ENCODE data around the gene CHPF. TPM values are rescaled to one million over a fixed set of nuclear protein-coding genes. Genes with fewer than 3 reads are reported as not detected.

The CHPF gene
- total and polyA plus RNA-seq, 2 donors (not counting 1 experiment from before 2014, with no cell fraction given) = 35.8 to 58.8 TPM

DNA sequence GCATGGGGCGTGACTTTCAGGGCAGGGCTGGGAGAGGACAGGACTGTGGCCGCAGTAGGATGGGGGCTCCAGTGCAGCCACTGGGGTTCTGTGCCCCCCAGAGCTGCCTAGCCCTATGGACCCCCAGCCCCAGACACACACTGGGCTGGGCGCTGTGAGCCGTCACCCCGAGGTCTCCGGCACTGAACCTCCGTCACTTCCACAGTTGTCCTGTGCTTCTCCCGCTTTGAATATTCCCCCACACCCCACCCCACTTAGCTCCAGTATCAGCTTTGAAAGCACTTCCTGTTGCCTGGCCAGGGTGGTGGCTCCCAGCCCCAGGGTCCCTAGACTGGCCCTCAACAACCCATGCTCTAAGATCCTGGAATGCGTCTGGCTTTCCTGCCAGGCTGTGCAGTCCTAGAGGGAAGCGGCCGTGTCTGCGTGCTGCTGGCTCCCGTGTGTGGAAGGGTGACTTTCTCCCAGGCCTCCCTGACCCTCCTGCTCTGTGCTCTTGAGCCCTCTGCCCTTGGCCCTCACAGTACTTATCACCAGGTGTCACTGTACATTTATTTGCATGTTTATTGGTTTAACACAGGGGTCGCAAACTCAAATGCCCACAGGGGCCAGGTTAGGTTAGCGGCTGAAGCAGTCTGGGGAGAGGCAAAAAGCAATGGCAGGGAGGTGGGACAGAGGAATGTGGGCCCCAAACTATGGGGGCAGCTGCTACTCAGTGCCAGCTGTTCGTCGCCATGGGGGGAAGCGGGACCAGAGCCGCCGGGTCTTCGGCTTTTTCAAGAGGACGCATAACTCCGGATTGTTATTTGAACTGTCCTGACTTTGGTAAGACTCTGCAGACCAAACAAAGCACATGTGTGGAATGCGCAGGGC is 17.8 kb upstream of the CHPF start:
- TF ChIP-seq, protein P1, sequence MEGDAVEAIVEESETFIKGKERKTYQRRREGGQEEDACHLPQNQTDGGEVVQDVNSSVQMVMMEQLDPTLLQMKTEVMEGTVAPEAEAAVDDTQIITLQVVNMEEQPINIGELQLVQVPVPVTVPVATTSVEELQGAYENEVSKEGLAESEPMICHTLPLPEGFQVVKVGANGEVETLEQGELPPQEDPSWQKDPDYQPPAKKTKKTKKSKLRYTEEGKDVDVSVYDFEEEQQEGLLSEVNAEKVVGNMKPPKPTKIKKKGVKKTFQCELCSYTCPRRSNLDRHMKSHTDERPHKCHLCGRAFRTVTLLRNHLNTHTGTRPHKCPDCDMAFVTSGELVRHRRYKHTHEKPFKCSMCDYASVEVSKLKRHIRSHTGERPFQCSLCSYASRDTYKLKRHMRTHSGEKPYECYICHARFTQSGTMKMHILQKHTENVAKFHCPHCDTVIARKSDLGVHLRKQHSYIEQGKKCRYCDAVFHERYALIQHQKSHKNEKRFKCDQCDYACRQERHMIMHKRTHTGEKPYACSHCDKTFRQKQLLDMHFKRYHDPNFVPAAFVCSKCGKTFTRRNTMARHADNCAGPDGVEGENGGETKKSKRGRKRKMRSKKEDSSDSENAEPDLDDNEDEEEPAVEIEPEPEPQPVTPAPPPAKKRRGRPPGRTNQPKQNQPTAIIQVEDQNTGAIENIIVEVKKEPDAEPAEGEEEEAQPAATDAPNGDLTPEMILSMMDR (conservative IDR thresholded peaks at IDR 0.05 in 1 of 2, IDR thresholded peaks at IDR 0.05 in 1 of 2; ENCODE audit: low read depth in 1 of 2, low read length in 2 of 2) = no peak
- TF ChIP-seq EZH2 (IDR thresholded peaks at IDR 0.05; ENCODE audit: low read length, missing control alignments) = no peak
- no peaks in the 10 kb centered on the region for H3K36me3 ChIP-seq (ENCODE audit: control insufficient read depth, insufficient read depth, low read length)
- no peak overlapping the region for H3K4me3 ChIP-seq (replicated peaks in 1 of 4; ENCODE audit: control extremely low read depth in 1 of 4, insufficient read depth in 1 of 4, low read depth in 3 of 4, low read length in 4 of 4)
- DNase-seq (ENCODE audit: low read depth in 2 of 2) = no peak
- no peaks in the 10 kb centered on the region for H3K79me2 ChIP-seq (ENCODE audit: control insufficient read depth, insufficient read depth, low read length)
- H3K27ac ChIP-seq (ENCODE audit: insufficient read depth, low read length) = no peak overlapping the region
- no peak overlapping the region for H3K9ac ChIP-seq (ENCODE audit: insufficient read depth, low read length)
- H3K9me3 ChIP-seq (ENCODE audit: control insufficient read depth, insufficient read depth, low read depth, low read length) = no peaks in the 10 kb centered on the region
- no peaks in the 10 kb centered on the region for H4K20me1 ChIP-seq (ENCODE audit: control insufficient read depth, extremely low read depth, insufficient read depth, low read length)
- H2AFZ ChIP-seq (ENCODE audit: low read length) = no peak overlapping the region
- no peaks in the 10 kb centered on the region for H3K27me3 ChIP-seq (ENCODE audit: control insufficient read depth, insufficient read depth, low read length)
- H3K4me2 ChIP-seq (ENCODE audit: extremely low read depth, insufficient read depth, low read length) = no peak overlapping the region
- no peaks in the 10 kb centered on the region for H3K4me1 ChIP-seq (ENCODE audit: control insufficient read depth, extremely low read depth, insufficient read depth, low read length)

- H3K4me3 ChIP-seq (replicated peaks in 1 of 4; ENCODE audit: control extremely low read depth in 1 of 4, insufficient read depth in 1 of 4, low read depth in 3 of 4, low read length in 4 of 4) = no peak overlapping the region
- TF ChIP-seq, protein P1 (conservative IDR thresholded peaks at IDR 0.05 in 1 of 2, IDR thresholded peaks at IDR 0.05 in 1 of 2; ENCODE audit: low read depth in 1 of 2, low read length in 2 of 2) = peak in 1 of 2 donors; percentile 9
- no peak for TF ChIP-seq EZH2 (IDR thresholded peaks at IDR 0.05; ENCODE audit: low read length, missing control alignments)
- no peaks in the 10 kb centered on the region for H3K27me3 ChIP-seq (ENCODE audit: control insufficient read depth, insufficient read depth, low read length)
- no peaks in the 10 kb centered on the region for H3K4me1 ChIP-seq (ENCODE audit: control insufficient read depth, extremely low read depth, insufficient read depth, low read length)
- no peak overlapping the region for H3K9ac ChIP-seq (ENCODE audit: insufficient read depth, low read length)
- H3K4me2 ChIP-seq (ENCODE audit: extremely low read depth, insufficient read depth, low read length) = no peak overlapping the region
- DNase-seq (ENCODE audit: low read depth in 2 of 2) = no peak
- no peaks in the 10 kb centered on the region for H3K36me3 ChIP-seq (ENCODE audit: control insufficient read depth, insufficient read depth, low read length)
- H4K20me1 ChIP-seq (ENCODE audit: control insufficient read depth, extremely low read depth, insufficient read depth, low read length) = no peaks in the 10 kb centered on the region
- no peaks in the 10 kb centered on the region for H3K9me3 ChIP-seq (ENCODE audit: control insufficient read depth, insufficient read depth, low read depth, low read length)
- H2AFZ ChIP-seq (ENCODE audit: low read length) = no peak overlapping the region
- H3K79me2 ChIP-seq (ENCODE audit: control insufficient read depth, insufficient read depth, low read length) = no peaks in the 10 kb centered on the region
- no peak overlapping the region for H3K27ac ChIP-seq (ENCODE audit: insufficient read depth, low read length)
These were observed 17.2 kb upstream of the CHPF start for GRCh38 chr2:219560893-219561178.

DNA sequence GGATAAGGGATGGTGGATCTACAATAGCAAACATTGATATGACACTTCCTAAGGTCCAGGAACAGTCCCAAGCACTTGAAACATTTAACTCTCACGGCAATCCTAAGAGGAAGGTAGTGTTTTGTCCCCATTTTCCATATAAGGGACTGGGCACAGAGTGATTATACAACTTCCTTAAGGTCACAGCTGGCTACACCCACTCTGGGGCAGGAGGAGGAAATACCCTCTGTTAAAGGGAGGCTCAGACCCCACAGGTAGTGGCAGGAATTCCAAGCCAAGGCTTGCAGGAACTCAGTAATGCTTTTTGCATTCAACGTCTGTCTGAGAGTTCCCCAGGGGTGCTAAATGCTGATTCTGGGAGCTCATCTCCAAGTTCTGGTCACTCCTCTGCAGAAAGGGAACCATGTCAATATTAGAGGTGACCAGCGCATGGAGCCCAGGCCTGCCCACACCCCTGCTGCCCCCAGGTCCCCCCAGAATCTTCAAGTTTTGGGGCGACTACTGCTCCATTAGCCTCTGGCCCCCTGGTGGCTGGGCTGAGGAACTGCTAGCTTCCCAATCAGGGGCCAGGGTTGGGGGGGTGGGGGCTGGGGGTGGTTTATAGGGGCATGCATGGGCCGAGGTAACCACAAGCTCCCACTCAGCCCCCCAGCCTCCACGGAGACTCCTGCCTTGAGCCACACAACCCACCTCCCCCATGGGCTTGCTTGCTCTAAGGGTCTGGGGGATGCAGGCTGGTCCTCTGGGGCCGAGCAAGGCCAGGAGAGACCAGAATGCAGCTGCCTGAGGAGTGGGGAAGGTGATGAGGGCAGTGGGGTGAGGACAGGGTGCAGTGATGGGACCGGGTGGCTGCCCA is 16.7 kb upstream of the CHPF start:
- TF ChIP-seq, protein P1 (conservative IDR thresholded peaks at IDR 0.05 in 1 of 2, IDR thresholded peaks at IDR 0.05 in 1 of 2; ENCODE audit: low read depth in 1 of 2, low read length in 2 of 2) = peak; percentile 42 to 69
- no peak for TF ChIP-seq EZH2 (IDR thresholded peaks at IDR 0.05; ENCODE audit: low read length, missing control alignments)
- H3K79me2 ChIP-seq (ENCODE audit: control insufficient read depth, insufficient read depth, low read length) = no peaks in the 10 kb centered on the region
- no peak overlapping the region for H3K27ac ChIP-seq (ENCODE audit: insufficient read depth, low read length)
- no peak overlapping the region for H2AFZ ChIP-seq (ENCODE audit: low read length)
- no peak for DNase-seq (ENCODE audit: low read depth in 2 of 2)
- H3K36me3 ChIP-seq (ENCODE audit: control insufficient read depth, insufficient read depth, low read length) = no peaks in the 10 kb centered on the region
- no peak overlapping the region for H3K4me3 ChIP-seq (replicated peaks in 1 of 4; ENCODE audit: control extremely low read depth in 1 of 4, insufficient read depth in 1 of 4, low read depth in 3 of 4, low read length in 4 of 4)
- H3K9ac ChIP-seq (ENCODE audit: insufficient read depth, low read length) = no peak overlapping the region
- no peaks in the 10 kb centered on the region for H3K4me1 ChIP-seq (ENCODE audit: control insufficient read depth, extremely low read depth, insufficient read depth, low read length)
- H3K27me3 ChIP-seq (ENCODE audit: control insufficient read depth, insufficient read depth, low read length) = no peaks in the 10 kb centered on the region
- H4K20me1 ChIP-seq (ENCODE audit: control insufficient read depth, extremely low read depth, insufficient read depth, low read length) = no peaks in the 10 kb centered on the region
- no peaks in the 10 kb centered on the region for H3K9me3 ChIP-seq (ENCODE audit: control insufficient read depth, insufficient read depth, low read depth, low read length)
- H3K4me2 ChIP-seq (ENCODE audit: extremely low read depth, insufficient read depth, low read length) = no peak overlapping the region
